ENCODE measurements around the gene PARD3. TPM values are rescaled to one million over a fixed set of nuclear protein-coding genes. Genes with fewer than 3 reads are reported as not detected.

The PARD3 gene
- total RNA-seq, 1 experiment from 2014 or later, result 46.3 TPM

DNA sequence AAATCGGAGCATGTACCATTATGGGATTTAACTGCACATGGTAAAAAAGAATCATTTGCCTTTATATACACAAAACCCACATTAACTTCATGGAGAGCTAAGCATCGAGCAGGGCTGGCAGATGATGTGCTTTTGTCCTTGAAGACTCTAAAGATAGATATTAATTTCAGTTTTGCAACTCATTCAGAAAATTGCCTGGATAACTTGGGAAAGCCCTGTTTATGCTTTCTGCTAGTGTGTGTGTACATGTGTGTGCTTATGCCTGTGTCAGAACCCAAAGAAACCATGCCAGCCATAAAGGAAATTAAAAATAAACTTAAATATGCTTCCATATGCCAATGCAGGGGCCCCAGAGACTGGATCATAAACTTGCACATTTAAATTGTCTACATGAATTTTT lies 640.0 kb downstream of the PARD3 start:
- H4K20me1 ChIP-seq (ENCODE audit: insufficient read depth), result no peaks in the 10 kb centered on the region
- POLR2A ChIA-PET, result no interaction called here
- H3K9me3 ChIP-seq (ENCODE audit: control insufficient read depth in 1 of 2, insufficient read depth in 1 of 2, low read depth in 1 of 2, low read length in 2 of 2), result no peaks in the 10 kb centered on the region
- no peak overlapping the region for H3K4me2 ChIP-seq (ENCODE audit: low read length)
- no peak overlapping the region for H3K4me3 ChIP-seq (replicated peaks in 1 of 2; ENCODE audit: low read depth in 1 of 2, low read length in 2 of 2)
- DNase-seq (ENCODE audit: low read depth, low spot score) (no peak), ATAC-seq (no peak)
- no TSS peak for BruUV-seq (replicated peaks)
- no peaks in the 10 kb centered on the region for H3K27me3 ChIP-seq (ENCODE audit: insufficient read depth, low read length)
- H3K9me2 ChIP-seq (ENCODE audit: insufficient read depth), result no peaks in the 10 kb centered on the region
- H3K27ac ChIP-seq (ENCODE audit: low read depth, low read length), result no peak overlapping the region
- H3K4me1 ChIP-seq (ENCODE audit: control insufficient read depth in 1 of 2, insufficient read depth in 2 of 2, low read length in 2 of 2), result no peaks in the 10 kb centered on the region
- intact Hi-C loops (cut with micrococcal nuclease), result no loop called here
- no peaks in the 10 kb centered on the region for H3K79me2 ChIP-seq (ENCODE audit: insufficient read depth, low read length)
- no peak overlapping the region for H2AFZ ChIP-seq (ENCODE audit: low read depth, low read length, poor library complexity, severe bottlenecking)
- RAD21 ChIA-PET (ENCODE audit: low non-redundant PET in 1 of 2, low total read pairs in 2 of 2, uncharacterized antibody in 2 of 2, unreplicated experiment in 2 of 2), result no interaction called here
- no peak overlapping the region for H3K9ac ChIP-seq (ENCODE audit: low read length)
- CTCF ChIA-PET, result no interaction called here
- H3K36me3 ChIP-seq (ENCODE audit: control insufficient read depth in 1 of 2, insufficient read depth in 2 of 2, low read length in 2 of 2), result no peaks in the 10 kb centered on the region
- no peak for TF ChIP-seq JUND (IDR thresholded peaks at IDR 0.05)
- no peak for TF ChIP-seq POLR2A (IDR thresholded peaks at IDR 0.05; ENCODE audit: borderline replicate concordance, extremely low read depth, insufficient read depth, insufficient read length)
- no peak for TF ChIP-seq ZNF274 (IDR thresholded peaks at IDR 0.05; ENCODE audit: low read depth, low read length)
- TF ChIP-seq FOSL1 (IDR thresholded peaks at IDR 0.05; ENCODE audit: low read depth), result no peak
- TF ChIP-seq RAD21 (IDR thresholded peaks at IDR 0.05; ENCODE audit: low read depth), result no peak

DNA sequence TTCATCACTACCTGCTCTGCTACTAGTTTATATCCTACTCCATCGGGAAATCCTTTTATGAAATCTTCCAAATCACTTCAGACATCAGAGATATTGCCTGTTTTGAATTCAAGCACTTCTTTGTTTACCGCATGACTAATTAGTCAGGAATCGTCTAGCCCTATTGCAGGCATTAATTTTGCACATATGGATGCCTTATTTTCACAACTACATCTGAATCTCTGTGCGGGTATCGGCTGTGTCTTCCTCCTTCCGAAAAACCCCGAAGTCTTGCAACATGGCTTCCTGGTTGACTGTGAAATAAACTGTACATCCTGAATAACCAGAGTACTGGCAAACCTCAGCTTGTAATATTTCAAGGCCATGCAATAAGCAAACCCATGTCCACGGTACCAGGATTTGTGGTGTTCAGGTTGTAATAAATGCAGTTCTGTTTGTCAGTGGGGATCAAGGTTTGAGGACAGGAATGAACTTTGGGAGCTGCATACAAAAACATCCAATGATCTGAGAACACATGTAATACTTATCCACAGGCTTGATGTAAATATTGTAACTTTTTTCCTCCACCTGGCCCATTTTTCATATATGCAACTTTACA lies 642.1 kb downstream of the PARD3 start:
- BruUV-seq (replicated peaks), result no TSS peak
- no peak overlapping the region for H3K27ac ChIP-seq (ENCODE audit: low read depth, low read length)
- no peaks in the 10 kb centered on the region for H3K36me3 ChIP-seq (ENCODE audit: control insufficient read depth in 1 of 2, insufficient read depth in 2 of 2, low read length in 2 of 2)
- TF ChIP-seq, protein P1, sequence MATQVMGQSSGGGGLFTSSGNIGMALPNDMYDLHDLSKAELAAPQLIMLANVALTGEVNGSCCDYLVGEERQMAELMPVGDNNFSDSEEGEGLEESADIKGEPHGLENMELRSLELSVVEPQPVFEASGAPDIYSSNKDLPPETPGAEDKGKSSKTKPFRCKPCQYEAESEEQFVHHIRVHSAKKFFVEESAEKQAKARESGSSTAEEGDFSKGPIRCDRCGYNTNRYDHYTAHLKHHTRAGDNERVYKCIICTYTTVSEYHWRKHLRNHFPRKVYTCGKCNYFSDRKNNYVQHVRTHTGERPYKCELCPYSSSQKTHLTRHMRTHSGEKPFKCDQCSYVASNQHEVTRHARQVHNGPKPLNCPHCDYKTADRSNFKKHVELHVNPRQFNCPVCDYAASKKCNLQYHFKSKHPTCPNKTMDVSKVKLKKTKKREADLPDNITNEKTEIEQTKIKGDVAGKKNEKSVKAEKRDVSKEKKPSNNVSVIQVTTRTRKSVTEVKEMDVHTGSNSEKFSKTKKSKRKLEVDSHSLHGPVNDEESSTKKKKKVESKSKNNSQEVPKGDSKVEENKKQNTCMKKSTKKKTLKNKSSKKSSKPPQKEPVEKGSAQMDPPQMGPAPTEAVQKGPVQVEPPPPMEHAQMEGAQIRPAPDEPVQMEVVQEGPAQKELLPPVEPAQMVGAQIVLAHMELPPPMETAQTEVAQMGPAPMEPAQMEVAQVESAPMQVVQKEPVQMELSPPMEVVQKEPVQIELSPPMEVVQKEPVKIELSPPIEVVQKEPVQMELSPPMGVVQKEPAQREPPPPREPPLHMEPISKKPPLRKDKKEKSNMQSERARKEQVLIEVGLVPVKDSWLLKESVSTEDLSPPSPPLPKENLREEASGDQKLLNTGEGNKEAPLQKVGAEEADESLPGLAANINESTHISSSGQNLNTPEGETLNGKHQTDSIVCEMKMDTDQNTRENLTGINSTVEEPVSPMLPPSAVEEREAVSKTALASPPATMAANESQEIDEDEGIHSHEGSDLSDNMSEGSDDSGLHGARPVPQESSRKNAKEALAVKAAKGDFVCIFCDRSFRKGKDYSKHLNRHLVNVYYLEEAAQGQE (IDR thresholded peaks at IDR 0.05; ENCODE audit: low read depth), result no peak
- TF ChIP-seq EGR1 (IDR thresholded peaks at IDR 0.05; ENCODE audit: low read depth) (no peak), ZNF274 (IDR thresholded peaks at IDR 0.05; ENCODE audit: low read depth, low read length) (no peak), CEBPB (IDR thresholded peaks at IDR 0.05; ENCODE audit: low read depth) (no peak), JUND (IDR thresholded peaks at IDR 0.05) (no peak), SRF (IDR thresholded peaks at IDR 0.05; ENCODE audit: low read depth) (no peak), EZH2phosphoT487 (IDR thresholded peaks at IDR 0.05; ENCODE audit: borderline replicate concordance) (no peak), TCF7L2 (IDR thresholded peaks at IDR 0.05; ENCODE audit: borderline replicate concordance, extremely low read depth, insufficient read depth, insufficient read length) (no peak), YY1 (IDR thresholded peaks at IDR 0.05; ENCODE audit: extremely low read depth, insufficient replicate concordance, low read depth, low read length) (no peak), SIN3A (IDR thresholded peaks at IDR 0.05; ENCODE audit: low read depth) (no peak)
- TF ChIP-seq, protein P2, sequence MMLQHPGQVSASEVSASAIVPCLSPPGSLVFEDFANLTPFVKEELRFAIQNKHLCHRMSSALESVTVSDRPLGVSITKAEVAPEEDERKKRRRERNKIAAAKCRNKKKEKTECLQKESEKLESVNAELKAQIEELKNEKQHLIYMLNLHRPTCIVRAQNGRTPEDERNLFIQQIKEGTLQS (IDR thresholded peaks at IDR 0.05), result no peak
- no peak overlapping the region for H3K9ac ChIP-seq (ENCODE audit: low read length)
- no peaks in the 10 kb centered on the region for H3K9me3 ChIP-seq (ENCODE audit: control insufficient read depth in 1 of 2, insufficient read depth in 1 of 2, low read depth in 1 of 2, low read length in 2 of 2)
- no peak for ATAC-seq
- no peaks in the 10 kb centered on the region for H4K20me1 ChIP-seq (ENCODE audit: insufficient read depth)
- H3K9me2 ChIP-seq (ENCODE audit: insufficient read depth), result no peaks in the 10 kb centered on the region
- H3K79me2 ChIP-seq (ENCODE audit: insufficient read depth, low read length), result no peaks in the 10 kb centered on the region
- intact Hi-C loops (cut with micrococcal nuclease), result no loop called here
- DNase-seq (ENCODE audit: low read depth, low spot score), result no peak
- H3K4me3 ChIP-seq (replicated peaks in 1 of 2; ENCODE audit: low read depth in 1 of 2, low read length in 2 of 2), result no peak overlapping the region
- no peaks in the 10 kb centered on the region for H3K27me3 ChIP-seq (ENCODE audit: insufficient read depth, low read length)
- ChIA-PET CTCF (no interaction called here), RAD21 (ENCODE audit: low non-redundant PET in 1 of 2, low total read pairs in 2 of 2, uncharacterized antibody in 2 of 2, unreplicated experiment in 2 of 2) (no interaction called here), POLR2A (no interaction called here)
- no peak overlapping the region for H3K4me2 ChIP-seq (ENCODE audit: low read length)
- no peaks in the 10 kb centered on the region for H3K4me1 ChIP-seq (ENCODE audit: control insufficient read depth in 1 of 2, insufficient read depth in 2 of 2, low read length in 2 of 2)
- no peak overlapping the region for H2AFZ ChIP-seq (ENCODE audit: low read depth, low read length, poor library complexity, severe bottlenecking)

All from HCT116 (cell line).